Measurements from ENCODE around the gene PHACTR3.

The PHACTR3 gene

GRCh38 chr20:59634435-59635005, 30.2 kb downstream of the PHACTR3 start:
- DNase-seq (ENCODE audit: low read depth), result no peak
- TF ChIP-seq, protein P1, sequence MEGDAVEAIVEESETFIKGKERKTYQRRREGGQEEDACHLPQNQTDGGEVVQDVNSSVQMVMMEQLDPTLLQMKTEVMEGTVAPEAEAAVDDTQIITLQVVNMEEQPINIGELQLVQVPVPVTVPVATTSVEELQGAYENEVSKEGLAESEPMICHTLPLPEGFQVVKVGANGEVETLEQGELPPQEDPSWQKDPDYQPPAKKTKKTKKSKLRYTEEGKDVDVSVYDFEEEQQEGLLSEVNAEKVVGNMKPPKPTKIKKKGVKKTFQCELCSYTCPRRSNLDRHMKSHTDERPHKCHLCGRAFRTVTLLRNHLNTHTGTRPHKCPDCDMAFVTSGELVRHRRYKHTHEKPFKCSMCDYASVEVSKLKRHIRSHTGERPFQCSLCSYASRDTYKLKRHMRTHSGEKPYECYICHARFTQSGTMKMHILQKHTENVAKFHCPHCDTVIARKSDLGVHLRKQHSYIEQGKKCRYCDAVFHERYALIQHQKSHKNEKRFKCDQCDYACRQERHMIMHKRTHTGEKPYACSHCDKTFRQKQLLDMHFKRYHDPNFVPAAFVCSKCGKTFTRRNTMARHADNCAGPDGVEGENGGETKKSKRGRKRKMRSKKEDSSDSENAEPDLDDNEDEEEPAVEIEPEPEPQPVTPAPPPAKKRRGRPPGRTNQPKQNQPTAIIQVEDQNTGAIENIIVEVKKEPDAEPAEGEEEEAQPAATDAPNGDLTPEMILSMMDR (conservative IDR thresholded peaks at IDR 0.05; ENCODE audit: low read length), result no peak

GRCh38 chr20:59636766-59637370, 32.5 kb downstream of the PHACTR3 start:
- TF ChIP-seq, protein P1 (conservative IDR thresholded peaks at IDR 0.05; ENCODE audit: low read length), result no peak
- DNase-seq (ENCODE audit: low read depth), result no peak
- no peak overlapping the region for H3K4me3 ChIP-seq (ENCODE audit: low read length)

More at GRCh38 chr20:59634435-59635005, 30.2 kb downstream of the PHACTR3 start:
- H3K4me3 ChIP-seq (ENCODE audit: low read length), result no peak overlapping the region

DNA sequence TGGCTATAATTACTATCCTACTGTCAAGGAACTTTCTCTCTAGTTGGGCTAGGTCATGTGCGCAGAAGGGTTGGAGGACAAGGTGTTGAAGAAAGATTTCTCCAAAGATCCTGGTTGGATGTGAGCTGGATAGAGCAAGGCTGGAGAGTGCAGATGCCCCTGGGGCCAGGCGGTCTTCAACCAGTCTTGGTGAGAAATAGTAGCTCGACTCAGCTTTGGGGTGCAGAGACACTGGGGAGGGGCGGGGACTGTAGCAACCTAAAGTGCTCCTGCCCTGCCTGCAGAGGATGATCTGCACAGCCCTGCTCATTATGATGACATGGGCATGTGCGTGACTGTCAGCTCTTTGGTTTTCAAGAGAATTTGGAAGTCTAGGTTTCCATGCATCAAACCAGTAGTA, 35.9 kb downstream of the PHACTR3 start:
- H3K4me3 ChIP-seq (ENCODE audit: low read length), result no peak overlapping the region
- DNase-seq (ENCODE audit: low read depth), result no peak
- TF ChIP-seq, protein P1 (conservative IDR thresholded peaks at IDR 0.05; ENCODE audit: low read length), result no peak

GRCh38 chr20:59643615-59644061, 39.3 kb downstream of the PHACTR3 start:
- DNase-seq (ENCODE audit: low read depth), result no peak
- TF ChIP-seq, protein P1 (conservative IDR thresholded peaks at IDR 0.05; ENCODE audit: low read length), result no peak
- no peak overlapping the region for H3K4me3 ChIP-seq (ENCODE audit: low read length)

GRCh38 chr20:59644371-59644939, 40.1 kb downstream of the PHACTR3 start:
- H3K4me3 ChIP-seq (ENCODE audit: low read length), result no peak overlapping the region
- TF ChIP-seq, protein P1 (conservative IDR thresholded peaks at IDR 0.05; ENCODE audit: low read length), result no peak
- no peak for DNase-seq (ENCODE audit: low read depth)

DNA sequence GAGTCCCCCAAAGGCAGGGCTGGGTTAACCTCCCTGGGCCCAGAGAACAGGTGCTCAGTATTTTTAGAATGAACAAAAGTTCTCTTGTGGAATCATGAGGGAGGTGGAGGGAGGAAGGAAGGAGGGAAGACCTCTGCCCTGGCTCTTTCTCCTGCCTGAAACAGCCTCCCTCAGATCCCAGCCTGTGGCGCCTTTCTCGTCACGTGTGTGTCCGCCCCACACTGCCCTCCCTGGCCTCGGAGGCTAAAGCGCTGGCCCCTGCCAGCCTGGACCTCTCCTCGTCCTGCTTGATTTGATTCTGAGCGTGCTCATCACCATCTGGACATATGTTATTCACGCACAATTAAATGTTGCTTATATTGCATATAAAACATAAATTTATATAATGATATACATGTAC, 40.9 kb downstream of the PHACTR3 start:
- TF ChIP-seq, protein P1 (conservative IDR thresholded peaks at IDR 0.05; ENCODE audit: low read length), result no peak
- DNase-seq (ENCODE audit: low read depth), result no peak
- no peak overlapping the region for H3K4me3 ChIP-seq (ENCODE audit: low read length)

GRCh38 chr20:59645761-59646171, 41.4 kb downstream of the PHACTR3 start:
- no peak overlapping the region for H3K4me3 ChIP-seq (ENCODE audit: low read length)
- DNase-seq (ENCODE audit: low read depth), result peak; percentile 5
- TF ChIP-seq, protein P1 (conservative IDR thresholded peaks at IDR 0.05; ENCODE audit: low read length), result peak; percentile 47
